ENCODE measurements around the gene SYT8. TPM values are rescaled to one million over a fixed set of nuclear protein-coding genes. Genes with fewer than 3 reads are reported as not detected.
A peak's percentile ranks its signal among the peaks of the same experiment; 100 is the strongest.

Gene SYT8
- total and polyA plus RNA-seq, 2 donors (not counting 1 experiment from before 2014, with no cell fraction given) = not detected

DNA sequence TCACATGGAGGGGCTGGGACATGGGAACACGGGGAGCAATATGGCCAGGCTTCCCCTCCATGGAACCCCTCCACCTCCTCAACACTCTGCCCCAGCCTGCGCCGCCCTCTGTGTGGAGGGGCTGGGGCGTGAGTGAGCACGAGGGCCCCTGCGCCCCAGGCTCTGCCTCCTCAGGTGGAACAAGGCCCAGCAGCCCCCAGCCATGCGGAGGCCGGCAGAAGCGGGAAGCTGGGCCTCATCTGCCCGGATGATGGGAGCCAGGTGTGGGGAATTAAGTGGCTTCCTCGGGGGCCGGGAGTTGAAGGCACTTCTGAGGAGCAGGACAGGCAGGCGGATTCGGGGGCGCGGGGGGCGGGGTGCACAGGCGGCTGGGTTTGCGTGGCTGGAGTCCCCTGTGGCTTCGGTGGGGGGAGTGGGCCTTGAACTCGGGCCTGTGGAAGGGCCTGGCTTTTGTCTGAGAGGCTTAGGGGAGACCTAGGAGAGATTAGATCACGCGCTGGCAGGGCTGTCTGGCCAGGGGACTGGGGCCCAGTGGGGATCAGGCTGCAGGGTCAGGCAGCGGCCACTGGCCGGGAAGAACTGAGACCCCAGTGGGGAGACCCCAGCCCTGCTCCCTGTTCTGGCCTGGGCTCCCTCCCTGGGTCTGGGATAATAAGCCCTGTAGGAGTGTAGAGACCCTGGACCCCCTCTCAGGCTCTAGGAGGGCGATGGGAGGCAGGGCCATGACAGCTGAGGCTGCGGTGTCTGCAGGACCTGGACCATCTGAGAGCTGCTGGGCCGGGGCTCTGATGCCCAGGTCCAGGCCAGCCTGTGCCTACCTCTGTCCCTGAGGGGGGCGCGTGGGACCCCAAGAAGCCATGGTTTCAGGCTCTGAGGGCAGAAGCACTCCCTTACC, 43.6 kb downstream of the SYT8 start:
- H3K27ac ChIP-seq (ENCODE audit: low read length in 2 of 2) = no peak overlapping the region
- Mint-ChIP-seq H3K4me1 (peaks cover 57% of the 10 kb centered on the region), H3K9me3 (ENCODE audit: insufficient read depth) (no peaks in the 10 kb centered on the region), H3K4me3 (no peak overlapping the region), H3K27ac (no peak overlapping the region), H3K27me3 (no peaks in the 10 kb centered on the region)
- peaks cover 100% of the 10 kb centered on the region for H4K20me1 ChIP-seq (ENCODE audit: control insufficient read depth, insufficient read depth, low read length, poor library complexity, severe bottlenecking)
- no peak overlapping the region for H3K9ac ChIP-seq (ENCODE audit: low read length)
- H2AFZ ChIP-seq (ENCODE audit: insufficient read depth, low read depth, low read length, poor library complexity, severe bottlenecking) = no peak overlapping the region
- no peaks in the 10 kb centered on the region for H3K9me3 ChIP-seq (ENCODE audit: control extremely low read depth in 1 of 3, control insufficient read depth in 2 of 3, insufficient read depth in 1 of 3, low read length in 2 of 3)
- H3K4me2 ChIP-seq (replicated peaks; ENCODE audit: low read depth, low read length, poor library complexity, severe bottlenecking) = peak overlapping the region; percentile 2
- 93% methylated on average over 27 of the region's 30 CpGs for WGBS (ENCODE audit: insufficient coverage)
- no peaks in the 10 kb centered on the region for H3K27me3 ChIP-seq (replicated peaks in 1 of 4; ENCODE audit: control extremely low read depth in 1 of 4, control insufficient read depth in 3 of 4, insufficient read depth in 4 of 4, low read length in 3 of 4)
- peaks cover 0 to 38% of the 10 kb centered on the region in 2 experiments for H3K36me3 ChIP-seq (replicated peaks in 1 of 2; ENCODE audit: control extremely low read depth in 1 of 2, control insufficient read depth in 1 of 2, extremely low read depth in 1 of 2, insufficient read depth in 2 of 2, low read length in 1 of 2)
- ATAC-seq (ENCODE audit: low read depth) (no peak), DNase-seq (no peak)
- H3K4me3 ChIP-seq (ENCODE audit: control extremely low read depth in 1 of 5, extremely low read depth in 1 of 5, insufficient read depth in 1 of 5, low read depth in 2 of 5, low read length in 4 of 5) = no peak overlapping the region
- ChIA-PET POLR2A (no interaction called here), CTCF (interaction anchor here (0.7 to 1.1 kb wide), 2 partner anchors 23 to 36 kb away, joined by 3 read pairs; no protein-coding TSS in a partner anchor)
- TF ChIP-seq EZH2 (IDR thresholded peaks at IDR 0.05; ENCODE audit: borderline replicate concordance, insufficient read depth, low read depth, low read length, poor library complexity, severe bottlenecking) (no peak), CTCF (IDR thresholded peaks at IDR 0.05) (no peak)
- peaks cover 68% of the 10 kb centered on the region for H3K79me2 ChIP-seq (ENCODE audit: control insufficient read depth, insufficient read depth, low read length)
- H3K4me1 ChIP-seq (ENCODE audit: control insufficient read depth in 2 of 2, insufficient read depth in 2 of 2, low read length in 2 of 2) = peaks cover 36 to 74% of the 10 kb centered on the region in 2 donors
- intact Hi-C loops (cut with micrococcal nuclease) = no loop called here

Measured in B cell (primary cell).